HCT116 (cell line): ENCODE results near the gene FAM234A. TPM values are rescaled to one million over a fixed set of nuclear protein-coding genes. Genes with fewer than 3 reads are reported as not detected.

Source experiments
- ATAC-seq: fragments of 200-7000 bp; cut with Tn5 transposase; 2 replicates; pipeline ENCODE4 v1.9.1; 2020; ENCODE audit warnings: mild to moderate bottlenecking, moderate library complexity
- BruUV-seq: library from RNA; stranded (reverse); fragments of 400-500 nt; replicated peaks from 2 replicates; lab custom pipeline; 2021; lab: Mats Ljungman, UMichigan
- CTCF ChIA-PET: fragments of 300-600 bp; sonication (Branson Sonifier 250); formaldehyde crosslinking; loops from one replicate; lab custom pipeline; 2021; ENCODE audit warnings: antibody characterized with exemption; lab: Charles Lee
- POLR2A ChIA-PET: fragments of 300-600, 350-600 bp; sonication (Branson Sonifier 250); formaldehyde crosslinking; loops from one replicate; lab custom pipeline; 2021; ENCODE audit warnings: antibody characterized with exemption; lab: Charles Lee
- RAD21 ChIA-PET, 2 experiments: fragments of 300-600 bp; sonication (Branson Sonifier 250); formaldehyde crosslinking; loops; one replicate each; lab custom pipeline; 2023; ENCODE audit warnings: low total read pairs in 2 of 2; ENCODE audit not compliant: uncharacterized antibody in 2 of 2, unreplicated experiment in 2 of 2, low non-redundant PET in 1 of 2; lab: Charles Lee
- DNase-seq: peaks from one replicate; pipeline ENCODE4 v3.0.0-alpha.2; 2010; ENCODE audit warnings: low read depth, low spot score
- H2AFZ ChIP-seq: fragments of 200-600 bp; shearing (Covaris generic), sonication (generic); 2 replicates; pipeline ENCODE4 v1.6.1; 2017; ENCODE audit warnings: low read depth, mixed run types, mixed read lengths, antibody characterized with exemption, low read length; ENCODE audit not compliant: poor library complexity, severe bottlenecking
- H3K27ac ChIP-seq: 2 replicates; pipeline ENCODE4 v1.5.1; 2012; ENCODE audit warnings: low read depth, low read length
- H3K27me3 ChIP-seq: fragments of 200-600 bp; sonication (generic); 2 replicates; pipeline ENCODE4 v1.6.1; 2016; ENCODE audit warnings: mixed run types, low read length, mixed read lengths; ENCODE audit not compliant: insufficient read depth
- H3K36me3 ChIP-seq, 2 experiments: fragments of 200-500 bp in 1 of 2; fragments of 200-600 bp in 1 of 2; sonication (Bioruptor generic) in 1 of 2; sonication (generic) in 1 of 2; 2 replicates each; pipeline versions ENCODE4 v1.5.1 to v1.6.1; 2014 to 2016; ENCODE audit warnings: low read length in 2 of 2, inconsistent platforms in 1 of 2, mixed read lengths in 1 of 2, mixed run types in 1 of 2; ENCODE audit not compliant: insufficient read depth in 2 of 2, control insufficient read depth in 1 of 2
- H3K4me1 ChIP-seq, 2 experiments: fragments of 200-600 bp in 1 of 2; sonication (generic) in 1 of 2; 2 replicates each; pipeline versions ENCODE4 v1.5.1 to v1.6.1; 2012 to 2017; ENCODE audit warnings: low read length in 2 of 2, inconsistent platforms in 1 of 2, mild to moderate bottlenecking in 1 of 2, mixed read lengths in 1 of 2, mixed run types in 1 of 2, moderate library complexity in 1 of 2; ENCODE audit not compliant: insufficient read depth in 2 of 2, control insufficient read depth in 1 of 2
- H3K4me2 ChIP-seq: fragments of 200-600 bp; sonication (generic); 2 replicates; pipeline ENCODE4 v1.6.1; 2017; ENCODE audit warnings: mixed run types, low read length, mixed read lengths
- H3K4me3 ChIP-seq, 2 experiments: fragments of 200-600 bp in 1 of 2; sonication (generic) in 1 of 2; replicated peaks in 1 of 2; 2 replicates each; pipeline ENCODE4 v1.5.1; 2011 to 2016; ENCODE audit warnings: low read length in 2 of 2, control low read depth in 1 of 2, low read depth in 1 of 2, mild to moderate bottlenecking in 1 of 2, mixed read lengths in 1 of 2, mixed run types in 1 of 2
- H3K79me2 ChIP-seq: fragments of 200-600 bp; sonication (generic); 2 replicates; pipeline ENCODE4 v1.6.1; 2017; ENCODE audit warnings: mild to moderate bottlenecking, mixed run types, low read length, moderate library complexity, mixed read lengths; ENCODE audit not compliant: insufficient read depth
- H3K9ac ChIP-seq: fragments of 200-600 bp; sonication (generic); 2 replicates; pipeline ENCODE4 v1.6.1; 2016; ENCODE audit warnings: low read length, mixed read lengths
- H3K9me2 ChIP-seq: fragments of 200-600 bp; sonication (generic), shearing (Covaris generic); 2 replicates; pipeline ENCODE4 v1.6.1; 2017; ENCODE audit warnings: mixed run types, mild to moderate bottlenecking, moderate library complexity; ENCODE audit not compliant: insufficient read depth
- H3K9me3 ChIP-seq, 2 experiments: fragments of 200-500 bp in 1 of 2; fragments of 200-600 bp in 1 of 2; sonication (Bioruptor generic) in 1 of 2; sonication (generic) in 1 of 2; 2 replicates each; pipeline ENCODE4 v1.6.1; 2014 to 2017; ENCODE audit warnings: low read length in 2 of 2, mixed read lengths in 2 of 2, inconsistent platforms in 1 of 2, low read depth in 1 of 2, mild to moderate bottlenecking in 1 of 2, mixed run types in 1 of 2, moderate library complexity in 1 of 2; ENCODE audit not compliant: control insufficient read depth in 1 of 2, insufficient read depth in 1 of 2
- H4K20me1 ChIP-seq: fragments of 200-600 bp; sonication (generic), shearing (Covaris generic); 2 replicates; pipeline ENCODE4 v1.6.1; 2017; ENCODE audit warnings: mixed run types, mild to moderate bottlenecking, moderate library complexity; ENCODE audit not compliant: insufficient read depth
- CBX3 ChIP-seq: IDR thresholded peaks from 2 replicates; pipeline ENCODE4 v1.6.1; 2012; ENCODE audit warnings: low read depth
- CEBPB ChIP-seq: IDR thresholded peaks from 2 replicates; pipeline ENCODE4 v1.6.1; 2012; ENCODE audit warnings: low read depth
- EGR1 ChIP-seq: IDR thresholded peaks from 2 replicates; pipeline ENCODE4 v1.6.1; 2012; ENCODE audit warnings: low read depth
- ELF1 ChIP-seq: IDR thresholded peaks from 2 replicates; pipeline ENCODE4 v1.6.1; 2012; ENCODE audit warnings: low read depth, borderline replicate concordance
- EZH2 ChIP-seq: fragments of 200-600 bp; sonication (generic); IDR thresholded peaks from 2 replicates; pipeline ENCODE4 v1.6.1; 2017; ENCODE audit warnings: antibody characterized with exemption, mixed run types
- EZH2phosphoT487 ChIP-seq: fragments of 200-600 bp; IDR thresholded peaks from 2 replicates; pipeline ENCODE4 v1.6.1; 2018; ENCODE audit warnings: antibody characterized with exemption, borderline replicate concordance
- FOSL1 ChIP-seq: IDR thresholded peaks from 2 replicates; pipeline ENCODE4 v1.6.1; 2012; ENCODE audit warnings: low read depth
- JUND ChIP-seq: IDR thresholded peaks from 2 replicates; pipeline ENCODE4 v1.6.1; 2012
- MAX ChIP-seq: IDR thresholded peaks from 2 replicates; pipeline ENCODE4 v1.6.1; 2012
- POLR2AphosphoS5 ChIP-seq: IDR thresholded peaks from 2 replicates; pipeline ENCODE4 v1.6.1; 2011; ENCODE audit warnings: mild to moderate bottlenecking, low read depth, low read length, moderate library complexity
- SIN3A ChIP-seq: IDR thresholded peaks from 2 replicates; pipeline ENCODE4 v1.6.1; 2012; ENCODE audit warnings: low read depth
- SP1 ChIP-seq: IDR thresholded peaks from 2 replicates; pipeline ENCODE4 v1.6.1; 2012; ENCODE audit warnings: low read depth
- SRF ChIP-seq: IDR thresholded peaks from 2 replicates; pipeline ENCODE4 v1.6.1; 2012; ENCODE audit warnings: low read depth
- TCF7L2 ChIP-seq: IDR thresholded peaks from 2 replicates; pipeline ENCODE4 v1.7.0; 2011; ENCODE audit warnings: borderline replicate concordance, inconsistent platforms; ENCODE audit not compliant: insufficient read depth, insufficient read length; ENCODE audit errors: extremely low read depth
- YY1 ChIP-seq: IDR thresholded peaks from 2 replicates; pipeline ENCODE4 v1.6.1; 2011; ENCODE audit warnings: low read length, low read depth, moderate library complexity, mild to moderate bottlenecking; ENCODE audit not compliant: insufficient replicate concordance; ENCODE audit errors: extremely low read depth
- ZBTB33 ChIP-seq: IDR thresholded peaks from 2 replicates; pipeline ENCODE4 v1.6.1; 2011; ENCODE audit warnings: mild to moderate bottlenecking, low read length, moderate library complexity; ENCODE audit not compliant: insufficient replicate concordance; ENCODE audit errors: extremely low read depth
- intact Hi-C: fragments of 100-400 bp; cut with micrococcal nuclease; formaldehyde crosslinking; loops from 2 replicates; pipeline ENCODE4 v1.10.0; 2022
- total RNA-seq: library from RNA; stranded (reverse); gene quantifications from one replicate; pipeline ENCODE4 v1.2.1, GENCODE V29; 2021; ENCODE audit not compliant: unreplicated experiment
- TF ChIP-seq, protein P1 (sequence below): IDR thresholded peaks from 2 replicates; pipeline ENCODE4 v1.6.1; 2012
- TF ChIP-seq, protein P2 (sequence below): IDR thresholded peaks from 2 replicates; pipeline ENCODE4 v1.6.1; 2012; ENCODE audit warnings: low read depth

The FAM234A gene
- total RNA-seq, 1 experiment from 2014 or later, result 36.4 TPM

DNA sequence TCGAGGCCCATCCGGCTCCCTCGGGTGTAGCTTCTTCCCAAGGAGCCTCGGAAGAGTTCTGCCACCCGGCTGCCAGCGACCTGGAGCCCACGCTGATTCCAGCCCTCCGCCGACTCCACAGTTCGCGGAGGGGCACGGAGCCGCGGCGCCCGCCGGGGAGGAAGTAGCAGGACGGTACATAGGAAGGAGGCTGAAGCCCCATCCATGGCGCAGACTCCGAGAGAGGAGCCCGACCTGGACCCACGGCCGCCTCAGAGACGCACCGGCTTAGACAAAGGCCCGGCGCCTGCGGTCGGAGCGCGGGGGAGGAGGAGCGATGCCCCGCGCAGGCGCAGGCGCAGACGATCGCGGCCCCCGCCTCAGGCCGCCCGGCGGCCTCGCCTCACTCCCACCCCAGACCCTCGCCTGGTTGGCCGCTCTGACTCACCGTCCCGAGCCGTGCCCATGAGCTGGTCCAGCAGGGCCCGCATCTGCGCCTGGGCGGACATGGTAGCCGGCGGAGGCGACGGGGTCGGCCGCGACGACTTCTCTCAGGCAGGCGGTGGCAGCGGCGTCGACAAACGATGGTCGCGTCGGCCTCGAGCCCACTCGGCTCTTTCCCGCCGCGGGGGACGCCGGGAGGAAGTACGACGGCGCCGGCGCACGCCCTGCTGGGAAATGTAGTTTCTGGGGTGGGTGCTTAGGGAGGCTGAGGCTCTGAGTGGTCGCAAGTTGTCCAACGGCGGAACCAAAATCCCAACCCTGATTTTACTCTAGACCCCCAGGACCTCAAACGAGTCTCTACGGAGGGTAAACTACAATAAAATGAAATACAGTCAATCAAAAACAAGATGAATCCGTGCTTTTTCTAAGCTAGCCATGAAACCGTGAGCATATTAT is 5.5 kb upstream of the FAM234A start, which contains the start of gene LUC7L:
LUC7L (minus strand) TSS at position 598 of the 879 bp plus-strand sequence; CDS start at position 488, 110 bp downstream.
- RAD21 ChIA-PET, result no interaction called here
- no peaks in the 10 kb centered on the region for H3K27me3 ChIP-seq
- intact Hi-C loops, result loop anchor here (5.0 kb wide), 1 partner anchor 123 kb away; the partner anchor contains the start of gene AXIN1
- no TSS peak for BruUV-seq
- no peaks in the 10 kb centered on the region for H3K9me3 ChIP-seq
- DNase-seq (peak; percentile 34), ATAC-seq (peak; percentile 94)
- peaks cover 9% of the 10 kb centered on the region; the same call in 1 of the 2 replicates for H4K20me1 ChIP-seq
- H3K4me1 ChIP-seq, result peaks cover 0 to 6% of the 10 kb centered on the region in 2 experiments; a peak in 2 of 4 replicates
- H3K9ac ChIP-seq, result peak within 1 kb of the TSS; percentile 80
- no peak within 1 kb of the TSS for H2AFZ ChIP-seq
- H3K4me3 ChIP-seq, result peak within 1 kb of the TSS; percentile 56 to 81
- POLR2A ChIA-PET, result interaction anchor here (0.8 kb wide), 1 partner anchor 124 kb away, joined by 3 read pairs; the partner anchor contains the start of gene AXIN1
- CTCF ChIA-PET, result no interaction called here
- H3K27ac ChIP-seq, result peak within 1 kb of the TSS; percentile 82
- H3K79me2 ChIP-seq, result peaks cover 41% of the 10 kb centered on the region
- peak within 1 kb of the TSS; percentile 75 for H3K4me2 ChIP-seq
- H3K9me2 ChIP-seq, result no peaks in the 10 kb centered on the region
- peaks cover 15 to 17% of the 10 kb centered on the region in 2 experiments; a peak in 2 of 4 replicates for H3K36me3 ChIP-seq
- TF ChIP-seq CBX3, result no peak
- no peak for TF ChIP-seq SRF
- TF ChIP-seq FOSL1, result no peak
- no peak for TF ChIP-seq JUND
- TF ChIP-seq ELF1, result no peak; the same call in 1 of the 2 replicates
- peak; percentile 92 for TF ChIP-seq MAX
- TF ChIP-seq EZH2, result no peak
- TF ChIP-seq CEBPB, result no peak
- TF ChIP-seq TCF7L2, result no peak
- TF ChIP-seq POLR2AphosphoS5, result peak; percentile 93
- 0 out of 2 replicates have a peak, but pooled peaks have one; percentile 41 for TF ChIP-seq SIN3A
- TF ChIP-seq, protein P1, sequence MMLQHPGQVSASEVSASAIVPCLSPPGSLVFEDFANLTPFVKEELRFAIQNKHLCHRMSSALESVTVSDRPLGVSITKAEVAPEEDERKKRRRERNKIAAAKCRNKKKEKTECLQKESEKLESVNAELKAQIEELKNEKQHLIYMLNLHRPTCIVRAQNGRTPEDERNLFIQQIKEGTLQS, result no peak
- no peak for TF ChIP-seq EZH2phosphoT487
- TF ChIP-seq, protein P2, sequence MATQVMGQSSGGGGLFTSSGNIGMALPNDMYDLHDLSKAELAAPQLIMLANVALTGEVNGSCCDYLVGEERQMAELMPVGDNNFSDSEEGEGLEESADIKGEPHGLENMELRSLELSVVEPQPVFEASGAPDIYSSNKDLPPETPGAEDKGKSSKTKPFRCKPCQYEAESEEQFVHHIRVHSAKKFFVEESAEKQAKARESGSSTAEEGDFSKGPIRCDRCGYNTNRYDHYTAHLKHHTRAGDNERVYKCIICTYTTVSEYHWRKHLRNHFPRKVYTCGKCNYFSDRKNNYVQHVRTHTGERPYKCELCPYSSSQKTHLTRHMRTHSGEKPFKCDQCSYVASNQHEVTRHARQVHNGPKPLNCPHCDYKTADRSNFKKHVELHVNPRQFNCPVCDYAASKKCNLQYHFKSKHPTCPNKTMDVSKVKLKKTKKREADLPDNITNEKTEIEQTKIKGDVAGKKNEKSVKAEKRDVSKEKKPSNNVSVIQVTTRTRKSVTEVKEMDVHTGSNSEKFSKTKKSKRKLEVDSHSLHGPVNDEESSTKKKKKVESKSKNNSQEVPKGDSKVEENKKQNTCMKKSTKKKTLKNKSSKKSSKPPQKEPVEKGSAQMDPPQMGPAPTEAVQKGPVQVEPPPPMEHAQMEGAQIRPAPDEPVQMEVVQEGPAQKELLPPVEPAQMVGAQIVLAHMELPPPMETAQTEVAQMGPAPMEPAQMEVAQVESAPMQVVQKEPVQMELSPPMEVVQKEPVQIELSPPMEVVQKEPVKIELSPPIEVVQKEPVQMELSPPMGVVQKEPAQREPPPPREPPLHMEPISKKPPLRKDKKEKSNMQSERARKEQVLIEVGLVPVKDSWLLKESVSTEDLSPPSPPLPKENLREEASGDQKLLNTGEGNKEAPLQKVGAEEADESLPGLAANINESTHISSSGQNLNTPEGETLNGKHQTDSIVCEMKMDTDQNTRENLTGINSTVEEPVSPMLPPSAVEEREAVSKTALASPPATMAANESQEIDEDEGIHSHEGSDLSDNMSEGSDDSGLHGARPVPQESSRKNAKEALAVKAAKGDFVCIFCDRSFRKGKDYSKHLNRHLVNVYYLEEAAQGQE, result no peak
- TF ChIP-seq SP1, result no peak
- TF ChIP-seq YY1, result peak; percentile 32
- no peak for TF ChIP-seq ZBTB33
- peak; percentile 73 for TF ChIP-seq EGR1
